Iris pigment epithelial cell (primary cell): ENCODE results near the gene C6orf47.

Experiments
- DNase-seq: peaks from one replicate; pipeline ENCODE4 v3.0.0-alpha.2; 2011; ENCODE audit warnings: low read depth

The C6orf47 gene

DNA sequence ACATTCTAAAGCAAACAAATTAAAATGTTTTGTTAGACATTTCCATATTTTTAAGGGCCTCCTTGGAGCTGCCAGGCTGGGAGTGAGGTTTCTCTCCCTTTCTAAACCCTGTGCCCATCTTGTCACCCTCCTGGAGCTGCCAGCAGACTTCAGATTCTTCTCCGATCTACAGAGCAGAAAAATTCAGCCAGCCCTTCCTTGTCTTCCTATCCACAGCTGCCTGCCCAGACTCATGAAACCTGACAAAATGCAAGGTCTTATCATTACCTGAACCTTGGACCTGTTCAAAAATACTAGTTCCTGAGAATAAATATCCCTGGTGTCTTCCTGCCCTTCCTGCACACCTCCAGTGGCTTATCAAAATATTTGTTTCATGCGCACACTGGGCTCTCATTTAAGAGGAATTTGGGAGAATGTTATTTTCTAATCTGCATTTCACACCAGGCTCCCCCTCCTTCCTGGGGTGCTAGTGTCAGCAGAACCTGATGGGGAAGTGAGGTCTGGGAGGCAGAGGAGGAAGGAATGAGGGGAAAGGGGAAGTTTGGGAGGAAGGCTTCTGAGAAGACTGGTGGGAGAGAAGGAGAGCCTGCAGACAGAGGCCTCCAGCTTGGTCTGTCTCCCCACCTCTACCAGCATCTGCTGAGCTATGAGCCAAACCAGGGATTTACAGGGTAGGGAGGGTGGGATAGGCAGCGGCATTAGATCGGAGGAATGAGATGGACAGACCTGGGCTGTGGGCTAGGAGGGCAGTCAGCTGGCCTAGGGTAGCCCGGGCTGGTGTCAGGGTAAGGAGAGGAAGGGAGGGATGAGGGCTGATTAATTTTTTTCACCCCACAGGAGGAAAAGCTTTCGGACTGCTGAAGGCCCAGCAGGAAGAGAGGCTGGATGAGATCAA is 45.6 kb downstream of the C6orf47 start, which contains the start of gene AIF1:
TSS of gene AIF1 (plus strand) at position 551 of the 895 bp plus-strand sequence. CDS start at position 647, 96 bp downstream.
- no peak for DNase-seq

DNA sequence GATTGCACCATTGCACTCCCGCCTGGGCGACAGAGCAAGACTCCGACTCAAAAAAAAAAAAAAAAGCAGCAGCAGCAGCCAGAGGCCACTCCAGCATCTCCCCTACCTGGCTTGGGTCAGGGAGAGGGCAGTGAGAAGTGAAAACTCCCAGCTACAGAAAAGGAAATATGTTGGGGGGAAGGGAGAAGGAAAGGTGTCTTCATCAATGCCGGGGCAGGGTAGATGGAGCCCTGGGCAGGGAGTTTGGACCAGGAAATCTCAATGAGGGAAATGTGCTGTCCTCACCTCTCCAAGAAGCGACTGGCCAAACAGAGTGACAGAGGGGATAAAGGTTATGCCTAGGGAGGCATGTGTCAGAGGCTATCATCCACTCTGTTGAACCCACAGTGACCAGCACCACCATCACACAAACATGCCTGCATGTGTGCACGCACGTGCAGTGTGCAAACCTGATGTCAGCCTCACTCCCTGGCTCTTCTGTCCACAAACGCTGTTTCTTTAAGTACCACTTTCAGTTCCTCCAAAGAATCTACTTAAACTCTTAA is 46.4 kb downstream of the C6orf47 start:
- no peak for DNase-seq

DNA sequence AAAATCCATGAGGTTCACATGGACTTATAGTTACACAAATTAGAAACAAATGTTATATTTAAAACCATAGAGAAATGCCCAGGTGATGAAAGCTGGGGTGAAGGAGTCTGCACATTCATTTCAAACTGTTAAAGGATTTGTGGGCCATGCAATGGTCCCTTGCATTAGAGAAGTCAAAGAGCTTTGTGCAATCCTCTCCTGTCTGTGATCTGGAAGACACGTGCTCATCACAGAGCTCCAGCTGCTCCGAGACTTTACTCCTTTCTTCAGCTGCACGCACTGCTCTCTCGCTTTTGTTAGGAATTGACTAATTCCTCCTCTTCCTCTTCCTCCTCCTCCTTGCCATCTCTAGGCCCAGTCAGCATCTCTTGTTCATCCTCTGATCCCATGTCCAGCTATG is 49.6 kb downstream of the C6orf47 start:
- DNase-seq, result no peak

DNA sequence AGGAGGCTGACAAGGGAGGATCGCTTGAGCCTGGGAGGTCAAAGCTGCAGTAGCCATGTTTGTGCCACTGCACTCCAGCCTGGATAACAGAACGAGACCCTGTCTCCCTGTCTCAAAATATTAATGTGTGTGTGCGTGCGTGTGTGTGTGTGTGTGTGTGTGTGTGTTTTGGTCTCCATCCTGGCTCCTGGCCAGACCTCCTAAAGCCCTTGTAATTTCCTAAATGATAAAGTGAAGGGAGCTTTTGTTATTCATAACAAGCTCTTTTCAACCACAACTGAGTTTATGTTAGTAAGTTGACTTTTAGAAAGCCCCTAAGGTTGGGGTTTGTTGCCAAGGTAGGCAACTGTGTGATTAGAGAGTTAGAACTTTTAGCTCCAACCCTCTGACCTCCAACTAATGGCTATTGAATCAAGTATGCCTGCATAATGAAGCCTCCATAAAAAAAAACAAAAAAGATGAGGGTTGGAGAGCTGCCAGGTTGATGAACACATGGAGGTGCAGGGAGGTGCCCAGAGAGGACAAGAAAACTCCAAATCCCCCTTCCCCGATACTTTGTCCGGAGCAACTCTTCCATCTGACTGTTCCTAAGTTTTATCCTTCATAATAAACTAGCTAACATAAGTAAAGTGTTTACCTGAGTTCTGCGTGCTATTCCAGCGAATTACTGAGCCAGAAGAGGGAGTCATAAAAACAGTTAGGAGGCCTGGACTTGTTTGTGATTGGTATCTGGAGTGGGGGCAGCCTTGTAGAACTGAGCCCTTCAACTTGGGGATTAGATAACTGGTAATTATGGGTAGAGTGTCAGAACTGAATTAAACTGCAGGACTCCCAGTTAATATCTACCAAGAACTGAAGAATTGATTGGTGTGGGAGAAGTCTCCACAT is 50.8 kb downstream of the C6orf47 start:
- DNase-seq, result no peak
